Brain microvascular endothelial cell (primary cell): ENCODE data around the gene ANKRD53.

Experiments used
- DNase-seq: peaks from one replicate; pipeline ENCODE4 v3.0.0-alpha.2; 2020
- H3K27ac ChIP-seq: fragments of 250-450 bp; sonication (Bioruptor Pico); 2 replicates; pipeline ENCODE4 v1.5.1; 2020; ENCODE audit warnings: mild to moderate bottlenecking, moderate library complexity
- H3K27me3 ChIP-seq: fragments of 250-450 bp; sonication (Bioruptor Pico); replicated peaks from 2 replicates; pipeline ENCODE4 v1.5.1; 2020; ENCODE audit warnings: mild to moderate bottlenecking
- H3K36me3 ChIP-seq: fragments of 250-450 bp; sonication (Bioruptor Pico); replicated peaks from 2 replicates; pipeline ENCODE4 v1.5.1; 2020; ENCODE audit warnings: mild to moderate bottlenecking
- H3K4me3 ChIP-seq: 2 replicates; pipeline ENCODE4 v1.5.1; 2011; ENCODE audit warnings: low read depth, mild to moderate bottlenecking, control low read depth, low read length, moderate library complexity
- in situ Hi-C: cut with HindIII; loops from 2 replicates; pipeline ENCODE4 v1.10.0; 2017; ENCODE audit warnings: low sequenced_read_pairs, low pct_ligation_motif_present
- TF ChIP-seq, protein P1 (sequence below): IDR thresholded peaks from 2 replicates; pipeline ENCODE4 v1.5.1; 2011; ENCODE audit warnings: low read depth, mild to moderate bottlenecking, moderate library complexity, low read length, control low read depth, inconsistent platforms; ENCODE audit errors: missing control alignments

ANKRD53 gene

DNA sequence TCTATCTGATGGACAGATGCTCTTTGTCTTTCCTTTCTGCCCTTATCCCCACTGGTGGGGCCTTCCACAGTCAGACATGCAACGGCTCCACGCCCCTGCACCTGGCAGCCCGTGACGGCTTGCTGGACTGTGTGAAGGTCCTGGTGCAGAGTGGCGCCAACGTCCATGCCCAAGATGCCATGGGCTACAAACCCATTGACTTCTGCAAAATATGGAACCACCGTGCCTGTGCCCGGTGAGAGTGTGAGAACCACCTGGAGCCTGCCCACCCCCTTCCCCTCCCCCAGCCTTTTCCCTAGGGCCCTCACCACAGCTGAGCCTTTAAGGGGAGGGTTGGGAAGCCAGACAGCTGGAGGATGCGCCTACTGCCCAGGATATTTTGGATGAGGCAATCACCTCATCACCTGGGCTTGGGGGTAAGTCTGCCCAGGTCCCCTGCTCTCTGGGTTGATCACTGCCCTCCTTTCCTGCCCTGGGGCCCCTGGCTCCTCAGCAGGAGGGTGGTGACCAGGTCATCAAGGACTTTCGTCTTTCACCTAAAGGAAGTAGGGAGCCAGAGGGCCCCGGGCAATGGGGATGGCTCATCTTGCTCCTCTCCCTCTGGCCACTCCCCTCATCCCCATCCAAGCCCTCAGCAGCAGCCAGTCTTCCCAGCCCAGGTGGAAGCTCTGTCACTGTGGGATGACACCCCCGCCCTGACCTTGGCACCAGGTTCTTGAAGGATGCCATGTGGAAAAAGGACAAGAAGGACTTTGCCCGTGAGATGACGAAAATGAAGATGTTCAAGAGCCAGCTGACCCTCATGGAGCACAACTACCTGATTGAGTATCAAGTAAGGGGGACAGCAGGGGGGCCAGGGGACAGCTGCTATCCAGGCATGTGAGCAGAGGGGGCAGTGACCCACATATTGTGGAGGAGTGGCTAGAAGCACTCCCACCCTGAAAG, 3.7 kb downstream of the ANKRD53 start:
- TF ChIP-seq, protein P1, sequence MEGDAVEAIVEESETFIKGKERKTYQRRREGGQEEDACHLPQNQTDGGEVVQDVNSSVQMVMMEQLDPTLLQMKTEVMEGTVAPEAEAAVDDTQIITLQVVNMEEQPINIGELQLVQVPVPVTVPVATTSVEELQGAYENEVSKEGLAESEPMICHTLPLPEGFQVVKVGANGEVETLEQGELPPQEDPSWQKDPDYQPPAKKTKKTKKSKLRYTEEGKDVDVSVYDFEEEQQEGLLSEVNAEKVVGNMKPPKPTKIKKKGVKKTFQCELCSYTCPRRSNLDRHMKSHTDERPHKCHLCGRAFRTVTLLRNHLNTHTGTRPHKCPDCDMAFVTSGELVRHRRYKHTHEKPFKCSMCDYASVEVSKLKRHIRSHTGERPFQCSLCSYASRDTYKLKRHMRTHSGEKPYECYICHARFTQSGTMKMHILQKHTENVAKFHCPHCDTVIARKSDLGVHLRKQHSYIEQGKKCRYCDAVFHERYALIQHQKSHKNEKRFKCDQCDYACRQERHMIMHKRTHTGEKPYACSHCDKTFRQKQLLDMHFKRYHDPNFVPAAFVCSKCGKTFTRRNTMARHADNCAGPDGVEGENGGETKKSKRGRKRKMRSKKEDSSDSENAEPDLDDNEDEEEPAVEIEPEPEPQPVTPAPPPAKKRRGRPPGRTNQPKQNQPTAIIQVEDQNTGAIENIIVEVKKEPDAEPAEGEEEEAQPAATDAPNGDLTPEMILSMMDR, result no peak
- no peak overlapping the region for H3K4me3 ChIP-seq
- in situ Hi-C loops, result no loop called here
- H3K27ac ChIP-seq, result no peak overlapping the region
- no peaks in the 10 kb centered on the region for H3K27me3 ChIP-seq
- peaks cover 3% of the 10 kb centered on the region for H3K36me3 ChIP-seq
- DNase-seq, result no peak

GRCh38 chr2:70982971-70983370, 4.5 kb downstream of the ANKRD53 start:
- in situ Hi-C loops, result no loop called here
- no peak for DNase-seq
- Histone ChIP-seq H3K4me3 (no peak overlapping the region), H3K27ac (no peak overlapping the region), H3K27me3 (no peaks in the 10 kb centered on the region), H3K36me3 (peaks cover 10% of the 10 kb centered on the region)
- TF ChIP-seq, protein P1, result no peak

DNA sequence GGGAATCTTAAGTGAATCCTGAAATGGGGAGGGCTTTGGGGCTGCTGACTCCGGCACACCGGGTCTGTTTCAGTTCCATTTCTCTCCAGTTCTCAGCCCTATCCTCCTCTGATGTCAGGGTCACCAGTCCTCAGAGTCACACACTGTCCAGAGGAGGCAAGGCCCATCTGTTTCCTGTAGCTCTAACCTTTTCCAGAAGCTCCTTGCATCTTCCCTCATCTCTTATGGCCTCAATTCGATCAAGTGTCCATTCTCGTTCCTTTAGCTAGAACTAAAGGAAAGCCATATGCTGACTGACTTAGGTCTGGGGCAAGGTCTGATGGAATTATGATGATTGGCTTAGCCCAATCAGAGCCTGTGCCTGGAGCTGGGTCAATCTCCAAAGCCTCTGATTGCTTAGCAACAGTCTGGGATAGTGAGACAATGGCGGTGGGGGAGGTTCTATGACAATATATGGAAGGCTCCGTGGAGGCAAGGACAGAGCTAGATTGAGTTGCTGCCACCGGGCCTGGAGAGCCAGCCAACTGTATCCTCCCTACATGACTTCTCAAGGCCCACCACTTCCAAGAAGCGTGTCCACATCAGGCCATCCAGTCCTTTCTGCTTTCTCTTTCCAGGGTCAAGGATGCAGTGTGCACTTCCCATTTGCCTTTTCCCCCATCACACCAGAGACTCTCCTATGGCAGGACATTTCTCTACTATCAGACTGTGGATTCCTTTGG, 5.2 kb downstream of the ANKRD53 start:
- no peak for DNase-seq
- no peak overlapping the region for H3K27ac ChIP-seq
- in situ Hi-C loops, result no loop called here
- TF ChIP-seq, protein P1, result no peak
- peaks cover 17% of the 10 kb centered on the region for H3K36me3 ChIP-seq
- no peak overlapping the region for H3K4me3 ChIP-seq
- no peaks in the 10 kb centered on the region for H3K27me3 ChIP-seq

DNA sequence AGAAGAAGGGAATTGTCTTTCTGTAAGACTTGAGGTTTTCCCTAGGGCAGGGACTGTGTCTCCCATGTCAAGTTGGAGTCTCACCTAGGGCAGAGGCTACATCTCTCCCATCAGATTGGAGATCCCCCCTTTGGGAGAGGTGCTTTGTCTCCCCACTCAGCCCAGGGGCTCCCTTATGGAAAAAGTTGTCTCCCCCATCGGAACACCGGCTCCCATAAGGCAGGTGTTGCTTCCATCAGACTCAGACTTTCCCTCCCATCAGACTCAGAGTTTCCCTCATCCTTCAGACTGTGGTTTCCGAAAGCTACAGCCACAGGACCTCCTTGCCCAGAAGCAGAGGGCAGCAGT, 5.8 kb downstream of the ANKRD53 start:
- no peaks in the 10 kb centered on the region for H3K27me3 ChIP-seq
- no peak overlapping the region for H3K4me3 ChIP-seq
- no peak overlapping the region for H3K27ac ChIP-seq
- in situ Hi-C loops, result no loop called here
- TF ChIP-seq, protein P1, result no peak
- no peak for DNase-seq
- peaks cover 23% of the 10 kb centered on the region for H3K36me3 ChIP-seq

DNA sequence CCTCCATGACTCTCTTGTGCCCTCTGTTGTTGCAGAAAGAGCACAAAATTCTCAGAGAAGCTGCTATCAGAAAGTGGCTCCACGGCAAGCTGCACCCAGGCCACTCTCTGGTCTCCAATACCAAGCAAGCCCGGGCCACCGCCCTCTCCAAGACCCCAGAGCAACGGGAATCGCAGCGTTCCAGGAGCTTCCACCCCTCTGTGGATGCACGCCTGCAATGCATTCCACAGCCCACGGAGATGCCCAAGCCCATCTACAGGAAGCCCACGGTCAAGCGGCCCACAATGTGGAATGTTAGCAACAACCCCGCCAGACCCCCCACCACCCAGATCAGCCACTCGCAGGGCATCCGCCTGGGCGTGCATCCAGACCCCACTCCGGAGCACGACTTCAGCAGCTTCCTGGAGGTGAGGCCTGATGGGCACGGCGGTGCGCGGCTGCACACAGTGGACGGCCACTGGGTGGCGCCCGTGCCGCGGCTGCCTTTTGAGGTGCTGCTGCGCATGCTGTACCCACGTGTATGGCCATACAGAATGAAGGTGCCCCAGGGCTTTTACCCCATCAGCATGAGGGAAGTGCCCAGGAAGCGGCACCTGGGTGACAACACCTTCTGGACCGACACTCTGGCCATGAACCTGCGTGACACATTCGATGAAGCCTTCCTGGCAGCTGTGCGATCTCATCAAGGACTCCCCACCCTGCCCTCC, 6.3 kb downstream of the ANKRD53 start:
- TF ChIP-seq, protein P1, result peak; percentile 95
- Histone ChIP-seq H3K4me3 (no peak overlapping the region), H3K27me3 (no peaks in the 10 kb centered on the region), H3K27ac (no peak overlapping the region), H3K36me3 (peaks cover 25% of the 10 kb centered on the region)
- no peak for DNase-seq
- in situ Hi-C loops, result no loop called here
